Activated naive CD4-positive, alpha-beta T cell treated with anti-CD3 and anti-CD28 coated beads, Interleukin-2, amount 50 U/mL, for 72 hours (primary cell): ENCODE data around the gene GMPR. TPM values are rescaled to one million over a fixed set of nuclear protein-coding genes. Genes with fewer than 3 reads are reported as not detected.

ENCODE experiments used
- ATAC-seq, 2 donors: fragments of 150-1000 bp; cut with Tn5 transposase; 2 replicates each; pipeline ENCODE4 v1.10.0; 2021; ENCODE audit warnings: mild to moderate bottlenecking in 2 of 2, moderate library complexity in 2 of 2
- DNase-seq, 2 donors: peaks; one replicate each; pipeline ENCODE4 v3.0.0; 2021 to 2022; ENCODE audit warnings: low spot score in 2 of 2
- H3K27ac Mint-ChIP-seq, 2 donors: one replicate each; pipeline ENCODE4 v1.8.0; 2022; ENCODE audit warnings: mild to moderate bottlenecking in 2 of 2, mixed read lengths in 2 of 2
- H3K36me3 Mint-ChIP-seq, 2 donors: one replicate each; pipeline ENCODE4 v1.8.0; 2022; ENCODE audit warnings: mixed read lengths in 2 of 2
- H3K9me3 Mint-ChIP-seq, 2 donors: one replicate each; pipeline ENCODE4 v1.8.0; 2022; ENCODE audit warnings: mixed read lengths in 2 of 2
- total RNA-seq, 2 donors: library from RNA; stranded (reverse); gene quantifications; one replicate each; pipeline ENCODE4 v1.2.3, GENCODE V29; 2022

The GMPR gene
- total RNA-seq, 2 donors from 2014 or later: 0.23 to 2.5 TPM

GRCh38 chr6:16321341-16321710, 82.9 kb downstream of the GMPR start:
- Mint-ChIP-seq H3K9me3 (no peaks in the 10 kb centered on the region), H3K36me3 (peaks cover 0 to 7% of the 10 kb centered on the region in 2 donors), H3K27ac (no peak overlapping the region)
- no peak for DNase-seq
- ATAC-seq: no peak

- Mint-ChIP-seq H3K36me3 (peaks cover 0 to 7% of the 10 kb centered on the region in 2 donors), H3K27ac (peak overlapping the region in 1 of 2 donors; percentile 91), H3K9me3 (no peaks in the 10 kb centered on the region)
- ATAC-seq: no peak
- DNase-seq: no peak
Observed at GRCh38 chr6:16321826-16322225, 83.4 kb downstream of the GMPR start.

GRCh38 chr6:16322666-16323312, 84.4 kb downstream of the GMPR start:
- ATAC-seq (peak; percentile 79 to 84), DNase-seq (peak; percentile 69 to 83)
- Mint-ChIP-seq H3K36me3 (peaks cover 0 to 7% of the 10 kb centered on the region in 2 donors), H3K27ac (peak overlapping the region; percentile 91 to 94), H3K9me3 (no peaks in the 10 kb centered on the region)

- Mint-ChIP-seq H3K36me3 (peaks cover 0 to 7% of the 10 kb centered on the region in 2 donors), H3K9me3 (no peaks in the 10 kb centered on the region), H3K27ac (peak overlapping the region in 1 of 2 donors; percentile 33)
- DNase-seq (no peak), ATAC-seq (no peak)
Observed at GRCh38 chr6:16324184-16324583, 85.8 kb downstream of the GMPR start.

GRCh38 chr6:16324606-16325225, 86.3 kb downstream of the GMPR start:
- Mint-ChIP-seq H3K36me3 (peaks cover 0 to 7% of the 10 kb centered on the region in 2 donors), H3K9me3 (no peaks in the 10 kb centered on the region), H3K27ac (peak overlapping the region in 1 of 2 donors; percentile 33)
- DNase-seq (no peak), ATAC-seq (no peak)

- H3K36me3 Mint-ChIP-seq: peaks cover 0 to 7% of the 10 kb centered on the region in 2 donors
- no peaks in the 10 kb centered on the region for H3K9me3 Mint-ChIP-seq
- H3K27ac Mint-ChIP-seq: peak overlapping the region in 1 of 2 donors; percentile 57
- ATAC-seq (no peak), DNase-seq (no peak)
Observed at GRCh38 chr6:16326531-16326930, 88.1 kb downstream of the GMPR start.

- ATAC-seq (no peak), DNase-seq (no peak)
- peaks cover 0 to 7% of the 10 kb centered on the region in 2 donors for H3K36me3 Mint-ChIP-seq
- H3K9me3 Mint-ChIP-seq: no peaks in the 10 kb centered on the region
- H3K27ac Mint-ChIP-seq: peak overlapping the region in 1 of 2 donors; percentile 57
Observed at GRCh38 chr6:16326971-16327776, 88.8 kb downstream of the GMPR start.

GRCh38 chr6:16327777-16328325, 89.5 kb downstream of the GMPR start:
- Mint-ChIP-seq H3K27ac (no peak overlapping the region), H3K9me3 (no peaks in the 10 kb centered on the region), H3K36me3 (peaks cover 0 to 7% of the 10 kb centered on the region in 2 donors)
- ATAC-seq (no peak), DNase-seq (no peak)

GRCh38 chr6:16329233-16329632, 90.8 kb downstream of the GMPR start:
- H3K36me3 Mint-ChIP-seq: peaks cover 0 to 7% of the 10 kb centered on the region in 2 donors
- H3K27ac Mint-ChIP-seq: no peak overlapping the region
- ATAC-seq (no peak), DNase-seq (no peak)
- H3K9me3 Mint-ChIP-seq: no peaks in the 10 kb centered on the region

- H3K36me3 Mint-ChIP-seq: no peaks in the 10 kb centered on the region
- H3K9me3 Mint-ChIP-seq: no peaks in the 10 kb centered on the region
Observed at GRCh38 chr6:16331384-16332174, 93.2 kb downstream of the GMPR start.

GRCh38 chr6:16332175-16332542, 93.8 kb downstream of the GMPR start:
- no peaks in the 10 kb centered on the region for H3K9me3 Mint-ChIP-seq
- no peak overlapping the region for H3K27ac Mint-ChIP-seq
- ATAC-seq (peak; percentile 93 to 98), DNase-seq (peak; percentile 72 to 80)
- no peaks in the 10 kb centered on the region for H3K36me3 Mint-ChIP-seq

More at GRCh38 chr6:16331384-16332174, 93.2 kb downstream of the GMPR start:
- H3K27ac Mint-ChIP-seq: no peak overlapping the region
- DNase-seq (peak in 1 of 2 donors; percentile 60), ATAC-seq (peak; percentile 79 to 92)

- ATAC-seq (no peak), DNase-seq (no peak)
- no peaks in the 10 kb centered on the region for H3K9me3 Mint-ChIP-seq
- no peaks in the 10 kb centered on the region for H3K36me3 Mint-ChIP-seq
- H3K27ac Mint-ChIP-seq: no peak overlapping the region
Observed at GRCh38 chr6:16333580-16333979, 95.2 kb downstream of the GMPR start.

GRCh38 chr6:16334671-16335070, 96.3 kb downstream of the GMPR start:
- DNase-seq (no peak), ATAC-seq (no peak)
- H3K36me3 Mint-ChIP-seq: no peaks in the 10 kb centered on the region
- no peaks in the 10 kb centered on the region for H3K9me3 Mint-ChIP-seq
- no peak overlapping the region for H3K27ac Mint-ChIP-seq

- Mint-ChIP-seq H3K9me3 (no peaks in the 10 kb centered on the region), H3K36me3 (no peaks in the 10 kb centered on the region), H3K27ac (no peak overlapping the region)
- no peak for DNase-seq
- ATAC-seq: no peak
Observed at GRCh38 chr6:16335176-16335575, 96.8 kb downstream of the GMPR start.

- no peak for ATAC-seq
- no peak for DNase-seq
- no peak overlapping the region for H3K27ac Mint-ChIP-seq
- H3K36me3 Mint-ChIP-seq: no peaks in the 10 kb centered on the region
- no peaks in the 10 kb centered on the region for H3K9me3 Mint-ChIP-seq
Observed at GRCh38 chr6:16336056-16336818, 97.8 kb downstream of the GMPR start.

GRCh38 chr6:16336911-16337294, 98.5 kb downstream of the GMPR start:
- no peaks in the 10 kb centered on the region for H3K9me3 Mint-ChIP-seq
- H3K36me3 Mint-ChIP-seq: no peaks in the 10 kb centered on the region
- H3K27ac Mint-ChIP-seq: no peak overlapping the region
- DNase-seq: no peak
- ATAC-seq: no peak
